Activated T-helper 2 cell treated with anti-CD3 and anti-CD28 coated beads, Interferon-gamma antibody, Interleukin-2, Interleukin-4, amounts not matched to agents 10 μg/mL and 5 μg/mL and 100 μg/mL, durations not matched to agents 14 hours and 24 hours and 36 hours (primary cell): ENCODE results near the gene FOXP1. TPM values are rescaled to one million over a fixed set of nuclear protein-coding genes. Genes with fewer than 3 reads are reported as not detected.

Experiments
- DNase-seq: peaks from one replicate; pipeline ENCODE4 v3.0.0; 2021; ENCODE audit warnings: low spot score
- H3K27ac Mint-ChIP-seq: one replicate; pipeline ENCODE4 v1.8.0; 2021; ENCODE audit warnings: mixed read lengths
- H3K27me3 Mint-ChIP-seq: one replicate; pipeline ENCODE4 v1.8.0; 2021; ENCODE audit warnings: low read depth, mixed read lengths
- H3K36me3 Mint-ChIP-seq: one replicate; pipeline ENCODE4 v1.8.0; 2021; ENCODE audit warnings: low read depth, mixed read lengths
- H3K4me1 Mint-ChIP-seq: one replicate; pipeline ENCODE4 v1.8.0; 2021; ENCODE audit warnings: low read depth, mixed read lengths
- H3K4me3 Mint-ChIP-seq: one replicate; pipeline ENCODE4 v1.8.0; 2021; ENCODE audit warnings: low read depth, mild to moderate bottlenecking, moderate library complexity, mixed read lengths
- H3K9me3 Mint-ChIP-seq: one replicate; pipeline ENCODE4 v1.8.0; 2021; ENCODE audit warnings: mixed read lengths
- intact Hi-C: fragments of 100-400 bp; cut with micrococcal nuclease; formaldehyde crosslinking; loops from one replicate; pipeline ENCODE4 v1.15.1; 2023
- total RNA-seq: library from RNA; stranded (reverse); gene quantifications from 2 replicates; pipeline ENCODE4 v1.2.3, GENCODE V29; 2022

Gene FOXP1
- total RNA-seq, 1 donor from 2014 or later, result 132 TPM

- H3K4me3 Mint-ChIP-seq, result no peak overlapping the region
- no peak for DNase-seq
- no peaks in the 10 kb centered on the region for H3K27me3 Mint-ChIP-seq
- intact Hi-C loops, result no loop called here
- no peaks in the 10 kb centered on the region for H3K9me3 Mint-ChIP-seq
- H3K4me1 Mint-ChIP-seq, result peaks cover 32% of the 10 kb centered on the region
- peaks cover 3% of the 10 kb centered on the region for H3K36me3 Mint-ChIP-seq
- peak overlapping the region; percentile 28 for H3K27ac Mint-ChIP-seq
Observed at GRCh38 chr3:71503525-71504249, 79.8 kb downstream of the FOXP1 start.

GRCh38 chr3:71502066-71502625 lies 81.4 kb downstream of the FOXP1 start:
- intact Hi-C loops, result no loop called here
- Mint-ChIP-seq H3K4me1 (peaks cover 42% of the 10 kb centered on the region), H3K27me3 (no peaks in the 10 kb centered on the region), H3K9me3 (no peaks in the 10 kb centered on the region), H3K27ac (no peak overlapping the region), H3K36me3 (peaks cover 3% of the 10 kb centered on the region), H3K4me3 (no peak overlapping the region)
- DNase-seq, result no peak

- intact Hi-C loops, result no loop called here
- H3K4me1 Mint-ChIP-seq, result peaks cover 55% of the 10 kb centered on the region
Observed at GRCh38 chr3:71500696-71501095, 82.8 kb downstream of the FOXP1 start.

GRCh38 chr3:71499227-71499876 lies 84.2 kb downstream of the FOXP1 start:
- Mint-ChIP-seq H3K27ac (no peak overlapping the region), H3K4me3 (no peak overlapping the region), H3K36me3 (peaks cover 5% of the 10 kb centered on the region), H3K9me3 (no peaks in the 10 kb centered on the region), H3K4me1 (peaks cover 64% of the 10 kb centered on the region), H3K27me3 (no peaks in the 10 kb centered on the region)
- DNase-seq, result no peak
- intact Hi-C loops, result no loop called here

More at GRCh38 chr3:71500696-71501095, 82.8 kb downstream of the FOXP1 start:
- no peak overlapping the region for H3K4me3 Mint-ChIP-seq
- no peak overlapping the region for H3K27ac Mint-ChIP-seq
- H3K36me3 Mint-ChIP-seq, result peaks cover 3% of the 10 kb centered on the region
- H3K9me3 Mint-ChIP-seq, result no peaks in the 10 kb centered on the region
- DNase-seq, result no peak
- no peaks in the 10 kb centered on the region for H3K27me3 Mint-ChIP-seq

GRCh38 chr3:71498543-71498942 lies 85.0 kb downstream of the FOXP1 start:
- peaks cover 60% of the 10 kb centered on the region for H3K4me1 Mint-ChIP-seq
- intact Hi-C loops, result no loop called here
- H3K27me3 Mint-ChIP-seq, result no peaks in the 10 kb centered on the region
- H3K27ac Mint-ChIP-seq, result no peak overlapping the region
- H3K9me3 Mint-ChIP-seq, result no peaks in the 10 kb centered on the region
- no peak overlapping the region for H3K4me3 Mint-ChIP-seq
- no peak for DNase-seq
- peaks cover 6% of the 10 kb centered on the region for H3K36me3 Mint-ChIP-seq

- Mint-ChIP-seq H3K9me3 (no peaks in the 10 kb centered on the region), H3K4me3 (no peak overlapping the region), H3K4me1 (peaks cover 62% of the 10 kb centered on the region), H3K27me3 (no peaks in the 10 kb centered on the region), H3K36me3 (peaks cover 10% of the 10 kb centered on the region), H3K27ac (no peak overlapping the region)
- intact Hi-C loops, result loop anchor here (2.0 kb wide), 1 partner anchor 83 kb away; no protein-coding TSS in a partner anchor
- no peak for DNase-seq
Observed at GRCh38 chr3:71497971-71498444, 85.5 kb downstream of the FOXP1 start.

GRCh38 chr3:71497367-71497897 lies 86.1 kb downstream of the FOXP1 start:
- DNase-seq, result no peak
- intact Hi-C loops, result loop anchor here (2.0 kb wide), 1 partner anchor 83 kb away; no protein-coding TSS in a partner anchor
- Mint-ChIP-seq H3K4me1 (peaks cover 67% of the 10 kb centered on the region), H3K27me3 (no peaks in the 10 kb centered on the region), H3K9me3 (peaks cover 4% of the 10 kb centered on the region), H3K4me3 (no peak overlapping the region), H3K36me3 (peaks cover 16% of the 10 kb centered on the region), H3K27ac (no peak overlapping the region)

- Mint-ChIP-seq H3K27ac (peak overlapping the region; percentile 92), H3K4me1 (peaks cover 68% of the 10 kb centered on the region), H3K36me3 (peaks cover 28% of the 10 kb centered on the region), H3K9me3 (peaks cover 13% of the 10 kb centered on the region), H3K27me3 (no peaks in the 10 kb centered on the region), H3K4me3 (peak overlapping the region; percentile 66)
- DNase-seq, result no peak
- intact Hi-C loops, result loop anchor here (2.0 kb wide), 1 partner anchor 85 kb away; no protein-coding TSS in a partner anchor
Observed at GRCh38 chr3:71495708-71496472, 87.6 kb downstream of the FOXP1 start.

GRCh38 chr3:71494212-71494611 lies 89.3 kb downstream of the FOXP1 start:
- H3K36me3 Mint-ChIP-seq, result peaks cover 32% of the 10 kb centered on the region
- H3K4me3 Mint-ChIP-seq, result peak overlapping the region; percentile 44
- DNase-seq, result no peak
- H3K9me3 Mint-ChIP-seq, result peaks cover 20% of the 10 kb centered on the region
- H3K27me3 Mint-ChIP-seq, result no peaks in the 10 kb centered on the region
- intact Hi-C loops, result loop anchor here (5.0 kb wide), 1 partner anchor 367 kb away; no protein-coding TSS in a partner anchor
- H3K27ac Mint-ChIP-seq, result peak overlapping the region; percentile 85
- H3K4me1 Mint-ChIP-seq, result peaks cover 75% of the 10 kb centered on the region

- peaks cover 32% of the 10 kb centered on the region for H3K36me3 Mint-ChIP-seq
- H3K4me3 Mint-ChIP-seq, result peak overlapping the region; percentile 72
- H3K27me3 Mint-ChIP-seq, result no peaks in the 10 kb centered on the region
- peak overlapping the region; percentile 95 for H3K27ac Mint-ChIP-seq
- intact Hi-C loops, result loop anchor here (1.0 to 5.0 kb wide), 5 partner anchors 15 to 366 kb away; no protein-coding TSS in a partner anchor
- peaks cover 77% of the 10 kb centered on the region for H3K4me1 Mint-ChIP-seq
- DNase-seq, result no peak
- H3K9me3 Mint-ChIP-seq, result peaks cover 20% of the 10 kb centered on the region
Observed at GRCh38 chr3:71492974-71493771, 90.4 kb downstream of the FOXP1 start.

- Mint-ChIP-seq H3K27ac (peak overlapping the region; percentile 95), H3K27me3 (no peaks in the 10 kb centered on the region), H3K9me3 (peaks cover 20% of the 10 kb centered on the region), H3K4me1 (peaks cover 79% of the 10 kb centered on the region), H3K4me3 (peak overlapping the region; percentile 72), H3K36me3 (peaks cover 32% of the 10 kb centered on the region)
- intact Hi-C loops, result loop anchor here (2.0 to 5.0 kb wide), 2 partner anchors 100 to 365 kb away; no protein-coding TSS in a partner anchor
- DNase-seq, result no peak
Observed at GRCh38 chr3:71492566-71492965, 91.0 kb downstream of the FOXP1 start.
